Gastroesophageal sphincter (tissue), 4 donors: Measurements from ENCODE around the gene STAM. TPM values are rescaled to one million over a fixed set of nuclear protein-coding genes. Genes with fewer than 3 reads are reported as not detected.

Experiments
- ATAC-seq: fragments of 150-250 bp; one replicate; pipeline ENCODE4 v1.9.1; 2016; ENCODE audit warnings: mild to moderate bottlenecking, moderate library complexity
- H3K27ac ChIP-seq, 4 donors: fragments of 200-600 bp; sonication (generic) in 3 of 4; 1 replicate in 3 of 4; 2 replicates in 1 of 4; pipeline ENCODE4 v1.5.1; 2016 to 2019
- H3K27me3 ChIP-seq: fragments of 200-600 bp; sonication (generic); one replicate; pipeline ENCODE4 v1.5.1; 2019
- H3K36me3 ChIP-seq, 2 donors: fragments of 200-600 bp; sonication (generic); one replicate each; pipeline ENCODE4 v1.5.1; 2019; ENCODE audit warnings: control low read depth in 1 of 2
- H3K4me1 ChIP-seq, 3 donors: fragments of 200-600 bp; sonication (generic); 1 replicate in 2 of 3; 2 replicates in 1 of 3; pipeline ENCODE4 v1.5.1; 2016 to 2019; ENCODE audit warnings: control low read depth in 2 of 3
- H3K4me3 ChIP-seq, 2 donors: fragments of 200-600 bp; sonication (generic); one replicate each; pipeline ENCODE4 v1.5.1; 2019; ENCODE audit warnings: mild to moderate bottlenecking in 1 of 2, moderate library complexity in 1 of 2
- H3K9me3 ChIP-seq, 3 donors: fragments of 200-600 bp; sonication (generic); one replicate each; pipeline ENCODE4 v1.5.1; 2017 to 2019; ENCODE audit warnings: control low read depth in 2 of 3
- EP300 ChIP-seq: sonication (generic); formaldehyde crosslinking; IDR thresholded peaks from one replicate; pipeline ENCODE4 v1.6.1; 2017; ENCODE audit warnings: antibody characterized with exemption, mild to moderate bottlenecking
- POLR2A ChIP-seq, 2 donors: fragments of 450-650 bp; IDR thresholded peaks; one replicate each; pipeline ENCODE4 v1.6.1; 2017; ENCODE audit warnings: antibody characterized with exemption in 2 of 2, mild to moderate bottlenecking in 2 of 2, moderate library complexity in 1 of 2
- POLR2AphosphoS5 ChIP-seq: sonication (generic); formaldehyde crosslinking; IDR thresholded peaks from one replicate; pipeline ENCODE4 v1.6.1; 2017; ENCODE audit warnings: antibody characterized with exemption
- WGBS, 2 donors: methylation state at CpG; one replicate each; pipeline ENCODE4 v1.1.5; 2018; ENCODE audit warnings: low coverage in 1 of 2; 5-methylcytosine and 5-hydroxymethylcytosine counted together
- small RNA-seq, 4 donors: library from RNA; depleted of rRNA; stranded (forward); fragments of <200 nt; gene quantifications; one replicate each; pipeline ENCODE3, GENCODE V24; 2016
- total RNA-seq, 4 donors: library from RNA; depleted of rRNA; stranded (reverse); fragments of >200 nt; gene quantifications; one replicate each; pipeline ENCODE4 v1.1.0, GENCODE V29; 2016
- TF ChIP-seq, protein P1 (sequence below), 4 experiments: fragments of 200-600 bp in 2 of 4; fragments of 450-650 bp in 2 of 4; sonication (generic) in 1 of 4; IDR thresholded peaks; one replicate each; pipeline ENCODE4 v1.5.1; 2017 to 2019; ENCODE audit warnings: antibody characterized with exemption in 4 of 4, mild to moderate bottlenecking in 2 of 4, moderate library complexity in 2 of 4

The STAM gene
- total RNA-seq, 4 donors from 2014 or later, result 14.9 to 192 (median 19.2) TPM

DNA sequence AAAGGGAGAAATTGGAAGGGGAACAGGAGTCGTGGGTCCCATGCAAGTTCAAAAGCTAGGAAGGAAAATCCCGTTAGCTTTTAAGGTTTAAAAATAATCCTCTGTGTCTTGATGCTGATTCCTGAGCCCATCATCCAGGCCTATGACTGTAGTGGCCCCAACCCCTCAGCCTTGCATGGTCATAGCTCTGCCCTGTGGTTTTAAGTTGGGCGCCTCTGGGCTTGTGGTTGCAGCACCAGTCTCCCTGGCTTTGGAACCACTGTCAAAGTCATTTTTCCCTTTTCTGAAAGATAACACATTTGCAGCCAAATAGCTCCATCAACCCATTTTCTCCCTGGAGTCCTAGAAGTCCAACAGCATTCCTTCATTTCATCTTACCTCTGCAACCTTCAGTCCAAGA is 121.7 kb downstream of the STAM start:
- WGBS, 2 donors, result 60 to 61% methylated on average over 2 to 3 of the region's 3 CpGs

More for the DNA sequence above, 121.7 kb downstream of the STAM start:
- Histone ChIP-seq H3K4me3 (no peak overlapping the region), H3K36me3 (no peaks in the 10 kb centered on the region), H3K9me3 (peaks cover 0 to 7% (median 0%) of the 10 kb centered on the region in 3 donors), H3K27me3 (no peaks in the 10 kb centered on the region), H3K4me1 (no peaks in the 10 kb centered on the region), H3K27ac (no peak overlapping the region)
- no peak for ATAC-seq
- TF ChIP-seq EP300, result no peak
- TF ChIP-seq, protein P1, sequence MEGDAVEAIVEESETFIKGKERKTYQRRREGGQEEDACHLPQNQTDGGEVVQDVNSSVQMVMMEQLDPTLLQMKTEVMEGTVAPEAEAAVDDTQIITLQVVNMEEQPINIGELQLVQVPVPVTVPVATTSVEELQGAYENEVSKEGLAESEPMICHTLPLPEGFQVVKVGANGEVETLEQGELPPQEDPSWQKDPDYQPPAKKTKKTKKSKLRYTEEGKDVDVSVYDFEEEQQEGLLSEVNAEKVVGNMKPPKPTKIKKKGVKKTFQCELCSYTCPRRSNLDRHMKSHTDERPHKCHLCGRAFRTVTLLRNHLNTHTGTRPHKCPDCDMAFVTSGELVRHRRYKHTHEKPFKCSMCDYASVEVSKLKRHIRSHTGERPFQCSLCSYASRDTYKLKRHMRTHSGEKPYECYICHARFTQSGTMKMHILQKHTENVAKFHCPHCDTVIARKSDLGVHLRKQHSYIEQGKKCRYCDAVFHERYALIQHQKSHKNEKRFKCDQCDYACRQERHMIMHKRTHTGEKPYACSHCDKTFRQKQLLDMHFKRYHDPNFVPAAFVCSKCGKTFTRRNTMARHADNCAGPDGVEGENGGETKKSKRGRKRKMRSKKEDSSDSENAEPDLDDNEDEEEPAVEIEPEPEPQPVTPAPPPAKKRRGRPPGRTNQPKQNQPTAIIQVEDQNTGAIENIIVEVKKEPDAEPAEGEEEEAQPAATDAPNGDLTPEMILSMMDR (IDR thresholded peaks at IDR 0.05), result no peak
- no peak for TF ChIP-seq POLR2AphosphoS5
- no peak for TF ChIP-seq POLR2A (IDR thresholded peaks at IDR 0.05)

Small RNAs within 50 kb of the gene (small RNA-seq; reads per million reads assigned to genes)
- gene AC069542.2, result 0 reads per million in 4 donors

Other genes with a start within 250 kb of the STAM start
- 1 to 10 TPM in 2 of 4 donors, not detected in 2; 1.5 to 1.9 TPM for gene ST8SIA6, start 189.6 kb upstream of the STAM start, total RNA-seq
- 10 to 100 TPM; 46.7 to 96.7 (median 82.6) TPM for gene HACD1, start 26.8 kb upstream of the STAM start, total RNA-seq
- 1 to 10 TPM in 1 of 4 donors, under 1 TPM in 3; 0.16 to 1.6 (median 0.63) TPM for gene TMEM236, start 108.0 kb downstream of the STAM start, total RNA-seq
- gene MRC1, start 165.2 kb downstream of the STAM start, total RNA-seq, result 10 to 100 TPM in 3 of 4 donors, 1 to 10 TPM in 1; 9.8 to 88.6 (median 50.3) TPM